ENCODE measurements around the gene FRMD8. TPM values are rescaled to one million over a fixed set of nuclear protein-coding genes. Genes with fewer than 3 reads are reported as not detected.

The FRMD8 gene
- total and polyA plus RNA-seq, 2 of the 8 experiments (the other 6 are each of a cell fraction or from before 2014, with no cell fraction given), result 15.0 to 19.2 TPM

DNA sequence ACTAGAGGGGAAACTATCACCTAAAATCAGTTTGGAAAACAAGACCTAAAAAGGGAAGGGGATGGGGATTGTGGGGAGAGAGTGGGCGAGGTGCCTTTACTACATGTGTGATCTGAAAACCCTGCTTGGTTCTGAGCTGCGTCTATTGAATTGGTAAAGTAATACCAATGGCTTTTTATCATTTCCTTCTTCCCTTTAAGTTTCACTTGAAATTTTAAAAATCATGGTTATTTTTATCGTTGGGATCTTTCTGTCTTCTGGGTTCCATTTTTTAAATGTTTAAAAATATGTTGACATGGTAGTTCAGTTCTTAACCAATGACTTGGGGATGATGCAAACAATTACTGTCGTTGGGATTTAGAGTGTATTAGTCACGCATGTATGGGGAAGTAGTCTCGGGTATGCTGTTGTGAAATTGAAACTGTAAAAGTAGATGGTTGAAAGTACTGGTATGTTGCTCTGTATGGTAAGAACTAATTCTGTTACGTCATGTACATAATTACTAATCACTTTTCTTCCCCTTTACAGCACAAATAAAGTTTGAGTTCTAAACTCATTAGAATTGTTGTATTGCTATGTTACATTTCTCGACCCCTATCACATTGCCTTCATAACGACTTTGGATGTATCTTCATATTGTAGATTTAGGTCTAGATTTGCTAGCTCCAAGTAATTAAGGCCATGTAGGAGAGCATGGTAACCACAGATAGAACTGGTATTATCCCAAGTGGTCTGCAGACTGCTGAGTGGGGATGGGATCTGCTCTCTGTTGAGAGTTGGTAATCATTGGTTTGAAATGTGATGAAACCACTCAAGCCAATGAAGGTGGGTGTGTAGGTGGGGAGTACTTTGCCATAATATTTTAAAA lies 39.8 kb downstream of the FRMD8 start:
- H3K36me3 ChIP-seq (ENCODE audit: control insufficient read depth in 2 of 4, insufficient read depth in 4 of 4, low read length in 3 of 4), result no peaks in the 10 kb centered on the region
- H3K4me1 ChIP-seq (replicated peaks in 1 of 4; ENCODE audit: control insufficient read depth in 3 of 4, insufficient read depth in 4 of 4, low read length in 3 of 4), result peaks cover 22 to 57% (median 27%) of the 10 kb centered on the region in 4 experiments
- DNase-seq (ENCODE audit: low read depth in 1 of 2, low spot score in 2 of 2) (no peak), FAIRE-seq (no peak)
- 86% methylated on average over 9 of the region's 9 CpGs; no CpG with 5 or more reads in 1 of the 2 experiments for WGBS, 2 experiments (ENCODE audit: extremely low coverage in 1 of 2, insufficient coverage in 1 of 2, insufficient read length in 1 of 2, insufficient replicate concordance in 2 of 2, low coverage in 1 of 2, low lambda C conversion rate in 2 of 2, missing lambda C conversion rate in 1 of 2)
- no peak overlapping the region for H2BK15ac ChIP-seq (ENCODE audit: low read length)
- peaks cover 11% of the 10 kb centered on the region; the same call in 1 of the 2 replicates for H3K79me1 ChIP-seq (ENCODE audit: low read depth, low read length)
- no peak overlapping the region for H3K27ac ChIP-seq (ENCODE audit: low read depth, low read length)
- H2BK12ac ChIP-seq (ENCODE audit: low read depth, low read length), result no peak overlapping the region
- peak overlapping the region in 1 of 4 experiments; percentile 70; a peak in 2 of 8 replicates for H3K4me3 ChIP-seq (ENCODE audit: extremely low read depth in 1 of 4, insufficient read depth in 2 of 4, low read depth in 3 of 4, low read length in 4 of 4)
- ChIA-PET POLR2A (ENCODE audit: partially characterized antibody) (interaction anchor here (1.0 to 20.8 kb wide), 8 partner anchors 10 to 79 kb away, joined by 4 to 826 read pairs (median 46); partner anchors contain the start of gene MALAT1), CTCF (ENCODE audit: partially characterized antibody) (interaction anchor here (1.1 to 22.8 kb wide), 3 partner anchors 10 to 84 kb away, joined by 4 to 430 read pairs (median 25); no protein-coding TSS in a partner anchor)
- H2AFZ ChIP-seq (ENCODE audit: low read length), result no peak overlapping the region
- no peak overlapping the region for H3K23ac ChIP-seq (ENCODE audit: insufficient read length)
- no peaks in the 10 kb centered on the region for H3K9me3 ChIP-seq (ENCODE audit: insufficient read depth in 2 of 2, low read depth in 1 of 2, low read length in 1 of 2)
- no peak overlapping the region for H2BK5ac ChIP-seq (ENCODE audit: low read depth, low read length)
- no peaks in the 10 kb centered on the region for H3K27me3 ChIP-seq (replicated peaks in 1 of 4; ENCODE audit: control insufficient read depth in 3 of 4, extremely low read depth in 1 of 4, insufficient read depth in 3 of 4, low read length in 3 of 4)
- H4K5ac ChIP-seq (ENCODE audit: insufficient read length, low read depth, low read length), result no peak overlapping the region
- H4K91ac ChIP-seq (replicated peaks; ENCODE audit: insufficient read length, low read length), result no peak overlapping the region
- H3K56ac ChIP-seq (replicated peaks; ENCODE audit: insufficient read length, low read depth, low read length), result no peak overlapping the region
- H3K14ac ChIP-seq (ENCODE audit: insufficient read length), result no peak overlapping the region
- peaks cover 7 to 13% of the 10 kb centered on the region in 2 experiments for H4K20me1 ChIP-seq (replicated peaks in 1 of 2; ENCODE audit: control insufficient read depth in 1 of 2, insufficient read depth in 2 of 2, low read length in 2 of 2)
- no peak overlapping the region for H2AK5ac ChIP-seq (ENCODE audit: low read depth, low read length)
- no peak overlapping the region for H3K4ac ChIP-seq (replicated peaks; ENCODE audit: insufficient read length, low read depth, low read length)
- no peak overlapping the region for H3K9ac ChIP-seq (replicated peaks in 1 of 4; ENCODE audit: extremely low read depth in 1 of 4, low read depth in 3 of 4, low read length in 3 of 4)
- H4K8ac ChIP-seq (ENCODE audit: extremely low read depth, insufficient read depth, low read length), result no peak overlapping the region
- H3K23me2 ChIP-seq (ENCODE audit: low read depth, low read length), result peaks cover 18% of the 10 kb centered on the region; the same call in 1 of the 2 replicates
- peaks cover 3 to 35% of the 10 kb centered on the region in 2 experiments for H3K79me2 ChIP-seq (ENCODE audit: control insufficient read depth in 1 of 2, insufficient read depth in 2 of 2, low read length in 2 of 2)
- H3K18ac ChIP-seq (ENCODE audit: extremely low read depth, low read length), result no peak overlapping the region
- H2BK120ac ChIP-seq (replicated peaks; ENCODE audit: low read depth, low read length), result no peak overlapping the region
- H3K4me2 ChIP-seq (ENCODE audit: insufficient read depth in 1 of 2, low read depth in 2 of 2, low read length in 2 of 2), result peak overlapping the region; percentile 3 to 62; a peak in 2 of 4 replicates
- H2BK20ac ChIP-seq (ENCODE audit: low read length), result no peak overlapping the region
- TF ChIP-seq FOSL1 (IDR thresholded peaks at IDR 0.05; ENCODE audit: insufficient read depth, low read depth, low read length) (no peak), PHF8 (conservative IDR thresholded peaks at IDR 0.05; ENCODE audit: low read depth, low read length) (no peak)

All from H1 (cell line).